Spinal cord (tissue), 10 donors: ENCODE data around the gene CLCA2. TPM values are rescaled to one million over a fixed set of nuclear protein-coding genes. Genes with fewer than 3 reads are reported as not detected.

Experiments
- DNase-seq, 6 donors: peaks; one replicate each; pipeline versions ENCODE4 v3.0.0 to v3.0.0-alpha.2; 2013 to 2015; ENCODE audit warnings: low spot score in 6 of 6, low read depth in 4 of 6
- H3K27ac ChIP-seq: one replicate; pipeline ENCODE4 v1.5.1; 2013; ENCODE audit warnings: low read depth, low read length, control low read depth
- H3K27me3 ChIP-seq: one replicate; pipeline ENCODE4 v1.6.1; 2013; ENCODE audit warnings: low read length; ENCODE audit not compliant: control insufficient read depth, insufficient read depth
- H3K36me3 ChIP-seq: one replicate; pipeline ENCODE4 v1.6.1; 2013; ENCODE audit warnings: low read length; ENCODE audit not compliant: control insufficient read depth, insufficient read depth
- H3K4me1 ChIP-seq: one replicate; pipeline ENCODE4 v1.6.1; 2013; ENCODE audit warnings: low read length; ENCODE audit not compliant: control insufficient read depth, insufficient read depth
- H3K4me3 ChIP-seq: one replicate; pipeline ENCODE4 v1.5.1; 2013; ENCODE audit warnings: low read depth, low read length, control low read depth
- H3K9me3 ChIP-seq: one replicate; pipeline ENCODE4 v1.6.1; 2013; ENCODE audit warnings: low read length; ENCODE audit not compliant: control insufficient read depth, insufficient read depth
- WGBS: methylation state at CpG from one replicate; pipeline ENCODE4 v1.1.5; 2013; ENCODE audit warnings: missing lambda C conversion rate; ENCODE audit not compliant: insufficient coverage; 5-methylcytosine and 5-hydroxymethylcytosine counted together
- polyA plus RNA-seq, 2 donors: library from polyadenylated mRNA; unstranded; fragments of 120-200 nt; gene quantifications; one replicate each; pipeline ENCODE4 v1.2.1, GENCODE V29; 2013; ENCODE audit not compliant: insufficient read length in 2 of 2
- total RNA-seq, 2 donors: library from RNA; depleted of rRNA in 1 of 2; stranded (reverse); fragments of 120-200 nt in 1 of 2; fragments of >200 nt in 1 of 2; gene quantifications; one replicate each; pipeline versions ENCODE4 v1.2.3 to v1.2.4, GENCODE V29; 2013 to 2014
- donor health status: healthy.

CLCA2 gene
- total and polyA plus RNA-seq, 4 donors, result 0.06 to 0.19 (median 0.10) TPM

GRCh38 chr1:86466986-86467385, 43.0 kb downstream of the CLCA2 start:
- Histone ChIP-seq H3K36me3 (no peaks in the 10 kb centered on the region), H3K27me3 (no peaks in the 10 kb centered on the region), H3K4me3 (no peak overlapping the region), H3K4me1 (no peaks in the 10 kb centered on the region), H3K9me3 (no peaks in the 10 kb centered on the region), H3K27ac (no peak overlapping the region)
- no peak for DNase-seq
- 94% methylated on average over 2 of the region's 4 CpGs for WGBS

GRCh38 chr1:86468501-86468977, 44.6 kb downstream of the CLCA2 start, which contains the start of gene CLCA1:
TSS of gene CLCA1 (plus strand) at chr1:86468927. CDS start at chr1:86468972, 45 bp downstream.
- Histone ChIP-seq H3K27ac (no peak within 1 kb of the TSS), H3K36me3 (no peaks in the 10 kb centered on the region), H3K4me3 (no peak within 1 kb of the TSS), H3K27me3 (no peaks in the 10 kb centered on the region), H3K4me1 (no peaks in the 10 kb centered on the region), H3K9me3 (no peaks in the 10 kb centered on the region)
- 80% methylated on average over 1 of the region's 7 CpGs for whole genome bisulfite sequencing
- DNase-seq, result no peak

GRCh38 chr1:86470859-86471258, 46.9 kb downstream of the CLCA2 start:
- Histone ChIP-seq H3K4me3 (no peak overlapping the region), H3K4me1 (no peaks in the 10 kb centered on the region), H3K9me3 (no peaks in the 10 kb centered on the region), H3K27ac (no peak overlapping the region), H3K27me3 (no peaks in the 10 kb centered on the region), H3K36me3 (no peaks in the 10 kb centered on the region)
- WGBS, result 94% methylated on average over 7 of the region's 10 CpGs
- DNase-seq, result no peak

GRCh38 chr1:86471291-86471690, 47.3 kb downstream of the CLCA2 start:
- Histone ChIP-seq H3K27me3 (no peaks in the 10 kb centered on the region), H3K4me1 (no peaks in the 10 kb centered on the region), H3K36me3 (no peaks in the 10 kb centered on the region), H3K9me3 (no peaks in the 10 kb centered on the region), H3K27ac (no peak overlapping the region), H3K4me3 (no peak overlapping the region)
- DNase-seq, result no peak

- WGBS, result 49% methylated on average over 4 of the region's 4 CpGs
- Histone ChIP-seq H3K9me3 (no peaks in the 10 kb centered on the region), H3K4me1 (no peaks in the 10 kb centered on the region), H3K27me3 (no peaks in the 10 kb centered on the region), H3K4me3 (no peak overlapping the region), H3K36me3 (no peaks in the 10 kb centered on the region), H3K27ac (no peak overlapping the region)
- DNase-seq, result no peak
These were observed 48.2 kb downstream of the CLCA2 start for GRCh38 chr1:86472152-86472551.

GRCh38 chr1:86472767-86473166, 48.8 kb downstream of the CLCA2 start:
- no CpG with 5 or more reads among the region's 3 CpGs for WGBS
- Histone ChIP-seq H3K27me3 (no peaks in the 10 kb centered on the region), H3K4me1 (no peaks in the 10 kb centered on the region), H3K27ac (no peak overlapping the region), H3K36me3 (no peaks in the 10 kb centered on the region), H3K4me3 (no peak overlapping the region), H3K9me3 (no peaks in the 10 kb centered on the region)
- DNase-seq, result no peak

GRCh38 chr1:86477256-86477655, 53.3 kb downstream of the CLCA2 start:
- H3K27me3 ChIP-seq, result no peaks in the 10 kb centered on the region
- H3K36me3 ChIP-seq, result no peaks in the 10 kb centered on the region
- no peaks in the 10 kb centered on the region for H3K4me1 ChIP-seq
- no peaks in the 10 kb centered on the region for H3K9me3 ChIP-seq
- 90% methylated on average over 2 of the region's 4 CpGs for WGBS
- no peak overlapping the region for H3K4me3 ChIP-seq
- DNase-seq, result no peak
- H3K27ac ChIP-seq, result no peak overlapping the region

- H3K27ac ChIP-seq, result no peak overlapping the region
- H3K27me3 ChIP-seq, result no peaks in the 10 kb centered on the region
- no peak overlapping the region for H3K4me3 ChIP-seq
- no peaks in the 10 kb centered on the region for H3K36me3 ChIP-seq
- no peak for DNase-seq
- H3K4me1 ChIP-seq, result no peaks in the 10 kb centered on the region
- H3K9me3 ChIP-seq, result no peaks in the 10 kb centered on the region
- 87% methylated on average over 3 of the region's 4 CpGs for WGBS
These were observed 53.7 kb downstream of the CLCA2 start for GRCh38 chr1:86477682-86478081.

GRCh38 chr1:86478416-86479156, 54.6 kb downstream of the CLCA2 start:
- no peaks in the 10 kb centered on the region for H3K4me1 ChIP-seq
- no peaks in the 10 kb centered on the region for H3K9me3 ChIP-seq
- no peaks in the 10 kb centered on the region for H3K36me3 ChIP-seq
- WGBS, result 83% methylated on average over 3 of the region's 5 CpGs
- no peak overlapping the region for H3K27ac ChIP-seq
- no peaks in the 10 kb centered on the region for H3K27me3 ChIP-seq
- no peak for DNase-seq
- H3K4me3 ChIP-seq, result no peak overlapping the region

GRCh38 chr1:86481966-86482365, 58.0 kb downstream of the CLCA2 start:
- no CpG with 5 or more reads among the region's 4 CpGs for WGBS
- H3K4me1 ChIP-seq, result no peaks in the 10 kb centered on the region
- H3K36me3 ChIP-seq, result no peaks in the 10 kb centered on the region
- no peaks in the 10 kb centered on the region for H3K27me3 ChIP-seq
- no peaks in the 10 kb centered on the region for H3K9me3 ChIP-seq
- H3K4me3 ChIP-seq, result no peak overlapping the region
- H3K27ac ChIP-seq, result no peak overlapping the region
- DNase-seq, result no peak
